GM12892 (cell line): ENCODE measurements around the gene CRTC3.

ENCODE experiments used
- POLR2A ChIP-seq: IDR thresholded peaks from 2 replicates; pipeline ENCODE4 v1.6.1; 2011; ENCODE audit warnings: low read depth, low read length, control low read depth
- TAF1 ChIP-seq: IDR thresholded peaks from 2 replicates; pipeline ENCODE4 v1.6.1; 2011; ENCODE audit warnings: low read depth, mild to moderate bottlenecking, control low read depth, low read length, borderline replicate concordance

DNA sequence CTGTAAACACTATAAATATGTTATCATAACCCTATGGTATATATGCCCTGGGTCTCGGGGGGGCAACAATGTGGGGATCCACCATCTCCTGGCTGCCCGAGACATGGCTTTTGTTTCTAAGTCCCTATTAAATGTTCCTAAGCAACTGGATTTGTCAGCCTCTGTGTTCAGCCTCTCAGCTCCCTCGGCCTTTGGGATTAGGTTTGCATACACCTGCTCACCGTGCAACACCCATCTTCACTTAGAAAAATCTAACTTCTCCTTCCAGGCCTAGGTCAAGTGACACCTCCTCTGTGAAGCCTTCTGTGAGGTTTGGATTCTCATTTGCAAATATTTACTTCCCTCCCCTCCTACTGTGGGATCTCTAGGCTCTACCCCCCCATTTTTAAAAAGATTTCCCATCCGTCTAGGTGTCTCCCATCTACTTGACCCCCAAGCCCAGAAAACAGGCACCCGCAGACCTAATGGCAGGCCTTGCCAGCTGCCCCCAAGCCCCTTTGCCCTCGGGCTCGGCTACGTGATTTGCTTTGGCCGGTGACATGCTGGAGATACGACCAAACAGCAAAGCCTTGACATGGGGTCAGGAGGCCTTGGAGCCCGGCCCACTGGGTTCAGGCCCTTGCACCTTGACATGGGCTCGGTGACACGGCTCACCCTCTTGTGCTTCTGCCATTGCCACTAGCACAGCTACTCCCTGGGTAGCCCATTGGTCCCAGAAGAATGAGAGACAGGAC, 121.4 kb downstream of the CRTC3 start:
- TF ChIP-seq POLR2A (no peak), TAF1 (no peak)
